AG09309 (cell line): ENCODE results near the gene DDIT4.
A peak's percentile ranks its signal among the peaks of the same experiment; 100 is the strongest.

Experiments used
- DNase-seq: peaks from one replicate; pipeline ENCODE4 v3.0.0-alpha.2; 2010; ENCODE audit warnings: low read depth
- H3K4me3 ChIP-seq: 2 replicates; pipeline ENCODE4 v1.5.1; 2011; ENCODE audit warnings: mild to moderate bottlenecking, low read depth, low read length, moderate library complexity; ENCODE audit not compliant: control insufficient read depth
- TF ChIP-seq, protein P1 (sequence below): IDR thresholded peaks from 2 replicates; pipeline ENCODE4 v1.5.1; 2011; ENCODE audit warnings: mild to moderate bottlenecking, low read depth, low read length, inconsistent platforms; ENCODE audit not compliant: insufficient read depth, control insufficient read depth; ENCODE audit errors: missing control alignments

Gene DDIT4

GRCh38 chr10:72314263-72314662 is 40.5 kb downstream of the DDIT4 start:
- H3K4me3 ChIP-seq: no peak overlapping the region
- no peak for DNase-seq
- TF ChIP-seq, protein P1, sequence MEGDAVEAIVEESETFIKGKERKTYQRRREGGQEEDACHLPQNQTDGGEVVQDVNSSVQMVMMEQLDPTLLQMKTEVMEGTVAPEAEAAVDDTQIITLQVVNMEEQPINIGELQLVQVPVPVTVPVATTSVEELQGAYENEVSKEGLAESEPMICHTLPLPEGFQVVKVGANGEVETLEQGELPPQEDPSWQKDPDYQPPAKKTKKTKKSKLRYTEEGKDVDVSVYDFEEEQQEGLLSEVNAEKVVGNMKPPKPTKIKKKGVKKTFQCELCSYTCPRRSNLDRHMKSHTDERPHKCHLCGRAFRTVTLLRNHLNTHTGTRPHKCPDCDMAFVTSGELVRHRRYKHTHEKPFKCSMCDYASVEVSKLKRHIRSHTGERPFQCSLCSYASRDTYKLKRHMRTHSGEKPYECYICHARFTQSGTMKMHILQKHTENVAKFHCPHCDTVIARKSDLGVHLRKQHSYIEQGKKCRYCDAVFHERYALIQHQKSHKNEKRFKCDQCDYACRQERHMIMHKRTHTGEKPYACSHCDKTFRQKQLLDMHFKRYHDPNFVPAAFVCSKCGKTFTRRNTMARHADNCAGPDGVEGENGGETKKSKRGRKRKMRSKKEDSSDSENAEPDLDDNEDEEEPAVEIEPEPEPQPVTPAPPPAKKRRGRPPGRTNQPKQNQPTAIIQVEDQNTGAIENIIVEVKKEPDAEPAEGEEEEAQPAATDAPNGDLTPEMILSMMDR: no peak

GRCh38 chr10:72315054-72315453 is 41.3 kb downstream of the DDIT4 start:
- DNase-seq: no peak
- TF ChIP-seq, protein P1: no peak
- no peak overlapping the region for H3K4me3 ChIP-seq

GRCh38 chr10:72315611-72316385 is 42.1 kb downstream of the DDIT4 start:
- no peak overlapping the region for H3K4me3 ChIP-seq
- DNase-seq: peak; percentile 87
- TF ChIP-seq, protein P1: no peak

- DNase-seq: no peak
- TF ChIP-seq, protein P1: no peak
- no peak overlapping the region for H3K4me3 ChIP-seq
Measured at GRCh38 chr10:72316386-72316700, 42.6 kb downstream of the DDIT4 start.

GRCh38 chr10:72316748-72317435 is 43.2 kb downstream of the DDIT4 start:
- TF ChIP-seq, protein P1: no peak
- H3K4me3 ChIP-seq: no peak overlapping the region
- DNase-seq: no peak

DNA sequence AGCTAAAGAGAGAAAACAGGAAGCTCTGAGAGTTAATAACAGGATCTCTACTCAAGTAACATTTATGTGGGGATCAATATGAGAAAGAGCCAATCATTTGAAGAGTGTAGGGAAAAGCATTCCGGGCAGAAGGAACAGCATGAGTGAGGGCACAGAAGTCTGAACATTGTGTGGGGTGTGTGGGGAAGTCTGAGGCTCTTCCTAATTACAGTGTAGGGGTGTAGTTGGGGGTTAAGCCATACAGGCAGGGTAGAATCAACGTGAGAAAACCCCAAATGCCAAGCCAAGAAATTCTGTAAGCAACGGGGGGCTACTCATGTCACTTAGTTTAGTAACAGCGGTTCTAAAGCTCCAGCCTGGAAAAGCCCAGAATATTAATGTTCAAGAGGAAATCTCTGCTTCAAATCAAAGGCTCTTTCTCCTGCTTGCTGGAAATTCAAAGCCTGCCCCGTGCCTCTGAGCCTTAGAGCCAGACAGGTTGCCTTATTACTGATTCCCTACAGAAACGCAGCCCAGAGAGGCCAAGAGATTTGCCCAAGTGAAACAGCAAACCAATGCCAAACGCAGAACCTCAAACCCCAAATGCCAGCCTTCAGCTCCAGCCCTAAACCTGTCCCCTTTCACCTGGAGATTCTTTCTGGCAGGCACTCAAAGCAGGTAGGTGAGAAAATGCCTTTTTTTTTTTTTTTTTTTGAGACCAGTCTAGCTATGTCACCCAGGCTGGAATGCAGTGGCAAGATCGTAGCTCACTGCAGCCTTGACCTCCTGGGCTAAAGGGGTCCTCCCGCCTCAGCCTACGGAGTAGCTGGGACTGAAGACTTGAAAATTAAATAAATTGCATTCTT is 44.9 kb downstream of the DDIT4 start:
- H3K4me3 ChIP-seq: no peak overlapping the region; the same call in 1 of the 2 replicates
- TF ChIP-seq, protein P1: no peak

More for the DNA sequence above, 44.9 kb downstream of the DDIT4 start:
- DNase-seq: no peak
